H1 (cell line): ENCODE data around the gene BRD7. TPM values are rescaled to one million over a fixed set of nuclear protein-coding genes. Genes with fewer than 3 reads are reported as not detected.

Experiments
- CTCF ChIA-PET: fragments of 300-600 bp; sonication (Branson Sonifier 250); formaldehyde crosslinking; loops from one replicate; lab custom pipeline; 2021; ENCODE audit not compliant: partially characterized antibody; lab: Charles Lee
- POLR2A ChIA-PET: fragments of 300-600 bp; sonication (Branson Sonifier 250); formaldehyde crosslinking; loops from one replicate; lab custom pipeline; 2021; ENCODE audit warnings: inconsistent platforms; ENCODE audit not compliant: partially characterized antibody; lab: Charles Lee
- DNase-seq, 2 experiments: peaks; one replicate each; pipeline versions ENCODE4 v3.0.0 to v3.0.0-alpha.2; 2010 to 2022; ENCODE audit warnings: low spot score in 2 of 2, low read depth in 1 of 2, mixed read lengths in 1 of 2
- FAIRE-seq: peaks from 2 replicates; lab custom pipeline; 2011; peaks lifted over from hg19 to GRCh38; lab: Jason Lieb, UNC
- H2AFZ ChIP-seq: 2 replicates; pipeline ENCODE4 v1.8.1; 2012; ENCODE audit warnings: low read length, inconsistent platforms
- H2AK5ac ChIP-seq: 2 replicates; pipeline ENCODE4 v1.6.1; 2013; ENCODE audit warnings: low read depth, low read length
- H2BK120ac ChIP-seq: replicated peaks from 2 replicates; pipeline ENCODE3; 2013; ENCODE audit warnings: low read depth, low read length, inconsistent platforms
- H2BK12ac ChIP-seq: 2 replicates; pipeline ENCODE4 v1.6.1; 2013; ENCODE audit warnings: low read depth, low read length
- H2BK15ac ChIP-seq: 2 replicates; pipeline ENCODE4 v1.6.1; 2013; ENCODE audit warnings: low read length
- H2BK20ac ChIP-seq: 2 replicates; pipeline ENCODE4 v1.6.1; 2013; ENCODE audit warnings: low read length
- H2BK5ac ChIP-seq: 2 replicates; pipeline ENCODE4 v1.6.1; 2013; ENCODE audit warnings: low read depth, low read length
- H3K14ac ChIP-seq: 2 replicates; pipeline ENCODE4 v1.6.1; 2013; ENCODE audit warnings: inconsistent platforms; ENCODE audit not compliant: insufficient read length
- H3K18ac ChIP-seq: 2 replicates; pipeline ENCODE4 v1.6.1; 2013; ENCODE audit warnings: low read length; ENCODE audit errors: extremely low read depth
- H3K23ac ChIP-seq: 2 replicates; pipeline ENCODE4 v1.6.1; 2013; ENCODE audit warnings: inconsistent platforms; ENCODE audit not compliant: insufficient read length
- H3K23me2 ChIP-seq: 2 replicates; pipeline ENCODE4 v1.6.1; 2013; ENCODE audit warnings: low read depth, low read length
- H3K27ac ChIP-seq: 2 replicates; pipeline ENCODE4 v1.6.1; 2011; ENCODE audit warnings: low read depth, low read length, inconsistent platforms
- H3K27me3 ChIP-seq, 4 experiments: replicated peaks in 1 of 4; 1 replicate in 1 of 4; 2 replicates in 3 of 4; pipeline versions ENCODE4 v1.6.1 to v1.8.1; 2011 to 2013; ENCODE audit warnings: low read length in 3 of 4, mild to moderate bottlenecking in 3 of 4, inconsistent platforms in 2 of 4, mixed read lengths in 2 of 4, moderate library complexity in 1 of 4; ENCODE audit not compliant: control insufficient read depth in 3 of 4, insufficient read depth in 3 of 4; ENCODE audit errors: extremely low read depth in 1 of 4
- H3K36me3 ChIP-seq, 4 experiments: 2 replicates each; pipeline versions ENCODE4 v1.6.1 to v1.8.1; 2011 to 2013; ENCODE audit warnings: mild to moderate bottlenecking in 4 of 4, low read length in 3 of 4, moderate library complexity in 2 of 4, control low read depth in 1 of 4, inconsistent platforms in 1 of 4; ENCODE audit not compliant: insufficient read depth in 4 of 4, control insufficient read depth in 2 of 4
- H3K4ac ChIP-seq: replicated peaks from 2 replicates; pipeline ENCODE3; 2013; ENCODE audit warnings: low read length, low read depth, mixed read lengths, inconsistent platforms; ENCODE audit not compliant: insufficient read length
- H3K4me1 ChIP-seq, 4 experiments: replicated peaks in 1 of 4; 1 replicate in 1 of 4; 2 replicates in 3 of 4; pipeline versions ENCODE4 v1.6.1 to v1.8.1; 2011 to 2013; ENCODE audit warnings: low read length in 3 of 4, inconsistent platforms in 2 of 4, mixed read lengths in 1 of 4; ENCODE audit not compliant: insufficient read depth in 4 of 4, control insufficient read depth in 3 of 4
- H3K4me2 ChIP-seq, 2 experiments: 2 replicates each; pipeline versions ENCODE4 v1.6.1 to v1.8.1; 2011 to 2013; ENCODE audit warnings: low read depth in 2 of 2, low read length in 2 of 2, control low read depth in 1 of 2, inconsistent platforms in 1 of 2, mild to moderate bottlenecking in 1 of 2; ENCODE audit not compliant: insufficient read depth in 1 of 2
- H3K4me3 ChIP-seq, 4 experiments: fragments of 200-600, 300-600 bp in 1 of 4; sonication (generic), shearing (Covaris generic), sonication (Bioruptor Twin) in 1 of 4; 2 replicates each; pipeline versions ENCODE4 v1.5.1 to v1.8.1; 2011 to 2016; ENCODE audit warnings: low read length in 4 of 4, low read depth in 3 of 4, control low read depth in 2 of 4, inconsistent platforms in 2 of 4, mild to moderate bottlenecking in 2 of 4, mixed read lengths in 1 of 4, moderate library complexity in 1 of 4; ENCODE audit not compliant: insufficient read depth in 2 of 4; ENCODE audit errors: extremely low read depth in 1 of 4
- H3K56ac ChIP-seq: replicated peaks from 2 replicates; pipeline ENCODE3; 2013; ENCODE audit warnings: low read depth, mild to moderate bottlenecking, mixed read lengths, low read length, inconsistent platforms; ENCODE audit not compliant: insufficient read length
- H3K79me1 ChIP-seq: 2 replicates; pipeline ENCODE4 v1.6.1; 2013; ENCODE audit warnings: low read depth, low read length, control low read depth
- H3K79me2 ChIP-seq, 2 experiments: 2 replicates each; pipeline versions ENCODE4 v1.6.1 to v1.8.1; 2012 to 2013; ENCODE audit warnings: low read length in 2 of 2, mild to moderate bottlenecking in 2 of 2, inconsistent platforms in 1 of 2; ENCODE audit not compliant: insufficient read depth in 2 of 2, control insufficient read depth in 1 of 2
- H3K9ac ChIP-seq, 4 experiments: replicated peaks in 1 of 4; 1 replicate in 1 of 4; 2 replicates in 3 of 4; pipeline versions ENCODE4 v1.6.1 to v1.8.1; 2011 to 2013; ENCODE audit warnings: low read depth in 3 of 4, low read length in 3 of 4, control low read depth in 2 of 4, mild to moderate bottlenecking in 2 of 4, moderate library complexity in 2 of 4, inconsistent platforms in 1 of 4; ENCODE audit errors: extremely low read depth in 1 of 4
- H3K9me3 ChIP-seq, 2 experiments: 2 replicates each; pipeline versions ENCODE4 v1.6.1 to v1.8.1; 2012 to 2013; ENCODE audit warnings: mild to moderate bottlenecking in 2 of 2, moderate library complexity in 2 of 2, control low read depth in 1 of 2, inconsistent platforms in 1 of 2, low read depth in 1 of 2, low read length in 1 of 2, mixed read lengths in 1 of 2; ENCODE audit not compliant: insufficient read depth in 2 of 2
- H4K20me1 ChIP-seq, 2 experiments: replicated peaks in 1 of 2; 2 replicates each; pipeline versions ENCODE3 to v1.8.1; 2011 to 2013; ENCODE audit warnings: inconsistent platforms in 2 of 2, low read length in 2 of 2, mild to moderate bottlenecking in 1 of 2; ENCODE audit not compliant: insufficient read depth in 2 of 2, control insufficient read depth in 1 of 2
- H4K5ac ChIP-seq: 2 replicates; pipeline ENCODE4 v1.6.1; 2013; ENCODE audit warnings: low read length, low read depth, mixed read lengths, inconsistent platforms; ENCODE audit not compliant: insufficient read length
- H4K8ac ChIP-seq: 2 replicates; pipeline ENCODE4 v1.8.0; 2013; ENCODE audit warnings: mild to moderate bottlenecking, moderate library complexity, low read length, inconsistent platforms; ENCODE audit not compliant: insufficient read depth; ENCODE audit errors: extremely low read depth
- H4K91ac ChIP-seq: replicated peaks from 2 replicates; pipeline ENCODE3; 2013; ENCODE audit warnings: low read length, mixed read lengths, inconsistent platforms; ENCODE audit not compliant: insufficient read length
- BACH1 ChIP-seq: IDR thresholded peaks from 2 replicates; pipeline ENCODE4 v1.6.1; 2012; ENCODE audit warnings: low read length, improper control_type of control experiment
- CBX8 ChIP-seq: fragments of 300-800, 300-1000 bp; sonication (generic); IDR thresholded peaks from 2 replicates; pipeline ENCODE4 v1.7.1; 2016; ENCODE audit warnings: low read depth, low read length, borderline replicate concordance
- CHD2 ChIP-seq: IDR thresholded peaks from 2 replicates; pipeline ENCODE4 v1.6.1; 2012; ENCODE audit warnings: low read length, improper control_type of control experiment
- CREB1 ChIP-seq: IDR thresholded peaks from 2 replicates; pipeline ENCODE4 v1.6.1; 2012; ENCODE audit warnings: inconsistent platforms
- KDM1A ChIP-seq: fragments of 200-600, 300-600 bp; sonication (generic); IDR thresholded peaks from 2 replicates; pipeline ENCODE4 v1.7.1; 2016; ENCODE audit warnings: mild to moderate bottlenecking, low read length, borderline replicate concordance
- SIX5 ChIP-seq: IDR thresholded peaks from 2 replicates; pipeline ENCODE4 v1.6.1; 2011; ENCODE audit warnings: mild to moderate bottlenecking, low read depth, low read length
- SP2 ChIP-seq: IDR thresholded peaks from 2 replicates; pipeline ENCODE4 v1.6.1; 2012; ENCODE audit warnings: mild to moderate bottlenecking, low read length, inconsistent platforms
- WGBS, 2 experiments: shearing (Covaris generic) in 1 of 2; methylation state at CpG; one replicate each; pipeline versions ENCODE4 v1.1.6 to v1.1.7; 2013 to 2015; ENCODE audit warnings: low lambda C conversion rate in 2 of 2, mixed read lengths in 2 of 2, inconsistent platforms in 1 of 2, low coverage in 1 of 2, missing lambda C conversion rate in 1 of 2; ENCODE audit not compliant: insufficient replicate concordance in 2 of 2, insufficient coverage in 1 of 2, insufficient read length in 1 of 2; ENCODE audit errors: extremely low coverage in 1 of 2, missing lambda C conversion rate in 1 of 2; 5-methylcytosine and 5-hydroxymethylcytosine counted together
- polyA plus RNA-seq, 7 experiments: library from polyadenylated mRNA; depleted of rRNA in 3 of 7; stranded (reverse) in 5 of 7; unstranded in 2 of 7; fragments of >200 nt in 5 of 7; fragments of 200-250 nt in 2 of 7; gene quantifications; 1 replicate in 5 of 7; 2 replicates in 1 of 7; 4 replicates in 1 of 7; pipeline versions ENCODE4 v1.2.1 to v1.2.3, GENCODE V29; 2011 to 2013; ENCODE audit warnings: missing spikeins in 2 of 7, mixed read lengths in 2 of 7
- total RNA-seq: library from RNA; stranded (reverse); fragmentation: NEBNext Ultra II Directional; extraction: Animal tissue kit (Norgen Biotek cat#: 25700); gene quantifications from 2 replicates; pipeline ENCODE4 v1.2.1, GENCODE V29; 2021

Gene BRD7
- total and polyA plus RNA-seq, 2 of the 8 experiments (the other 6 are each of a cell fraction or from before 2014, with no cell fraction given), result 42.5 to 120 TPM

- no peak overlapping the region for H3K4ac ChIP-seq
- H3K79me2 ChIP-seq, result no peaks in the 10 kb centered on the region
- H3K27ac ChIP-seq, result no peak overlapping the region
- POLR2A ChIA-PET, result interaction anchor here (0.9 kb wide), 1 partner anchor 17 kb away, joined by 3 read pairs; no protein-coding TSS in a partner anchor
- H3K4me2 ChIP-seq, result no peak overlapping the region
- CTCF ChIA-PET, result interaction anchor here (1.0 to 1.5 kb wide), 5 partner anchors 8 to 58 kb away, joined by 3 to 6 read pairs (median 4); no protein-coding TSS in a partner anchor
- no peaks in the 10 kb centered on the region for H3K36me3 ChIP-seq
- H3K4me3 ChIP-seq, result no peak overlapping the region
- no peak overlapping the region for H4K8ac ChIP-seq
- no peak overlapping the region for H4K91ac ChIP-seq
- no peak for DNase-seq
- H2BK120ac ChIP-seq, result no peak overlapping the region
- H2BK20ac ChIP-seq, result no peak overlapping the region
- H4K20me1 ChIP-seq, result peaks cover 0 to 2% of the 10 kb centered on the region in 2 experiments
- H3K23ac ChIP-seq, result no peak overlapping the region
- no peak overlapping the region for H3K9ac ChIP-seq
- no peak for TF ChIP-seq SIX5
- no peak for TF ChIP-seq CBX8
- TF ChIP-seq BACH1, result no peak
- no peak for TF ChIP-seq CHD2
- TF ChIP-seq CREB1, result no peak
- TF ChIP-seq KDM1A, result no peak
- TF ChIP-seq SP2, result no peak
- H2BK5ac ChIP-seq, result no peak overlapping the region; the same call in 1 of the 2 replicates
- H2AFZ ChIP-seq, result no peak overlapping the region
- no peak overlapping the region for H4K5ac ChIP-seq
- H3K9me3 ChIP-seq, result no peaks in the 10 kb centered on the region
- H2AK5ac ChIP-seq, result no peak overlapping the region
- no peak for FAIRE-seq
- peaks cover 0 to 12% (median 8%) of the 10 kb centered on the region in 4 experiments; a peak in 6 of 7 replicates for H3K4me1 ChIP-seq
- 93% methylated on average over 5 of the region's 5 CpGs; no CpG with 5 or more reads in 1 of the 2 experiments for WGBS, 2 experiments
- H3K27me3 ChIP-seq, result no peaks in the 10 kb centered on the region
- H3K56ac ChIP-seq, result no peak overlapping the region
- no peaks in the 10 kb centered on the region for H3K79me1 ChIP-seq
- no peaks in the 10 kb centered on the region for H3K23me2 ChIP-seq
- no peak overlapping the region for H2BK12ac ChIP-seq
- H2BK15ac ChIP-seq, result 0 out of 2 replicates have a peak overlapping the region, but pooled peaks have one; percentile 8
- no peak overlapping the region for H3K14ac ChIP-seq
- no peak overlapping the region for H3K18ac ChIP-seq
Observed at GRCh38 chr16:50268352-50268751, 100.4 kb downstream of the BRD7 start.
